ENCODE data around the gene TNIP1. TPM values are rescaled to one million over a fixed set of nuclear protein-coding genes. Genes with fewer than 3 reads are reported as not detected.
A peak's percentile ranks its signal among the peaks of the same experiment; 100 is the strongest.

Gene TNIP1
- total RNA-seq, 4 donors from 2014 or later = 91.4 to 136 (median 114) TPM

GRCh38 chr5:151048526-151048925, 32.3 kb downstream of the TNIP1 start:
- intact Hi-C loops (cut with DNase I) = loop anchor here (2.0 kb wide), 1 partner anchor 116 kb away; no protein-coding TSS in a partner anchor
- WGBS = 61% methylated on average over 7 of the region's 7 CpGs
- no peak for DNase-seq (ENCODE audit: extremely low spot score)
- Histone ChIP-seq H3K4me1 (peaks cover 8 to 46% (median 35%) of the 10 kb centered on the region in 4 donors), H3K27me3 (no peaks in the 10 kb centered on the region), H3K9me3 (no peaks in the 10 kb centered on the region), H3K27ac (replicated peaks in 1 of 4) (peak overlapping the region in 1 of 4 donors; percentile 15), H3K4me3 (no peak overlapping the region), H3K36me3 (peaks cover 14 to 91% (median 72%) of the 10 kb centered on the region in 4 donors)
- TF ChIP-seq POLR2A (IDR thresholded peaks at IDR 0.05; ENCODE audit: low read depth) (no peak), EP300 (IDR thresholded peaks at IDR 0.05) (no peak), POLR2AphosphoS5 (IDR thresholded peaks at IDR 0.05) (no peak)
- TF ChIP-seq, protein P1, sequence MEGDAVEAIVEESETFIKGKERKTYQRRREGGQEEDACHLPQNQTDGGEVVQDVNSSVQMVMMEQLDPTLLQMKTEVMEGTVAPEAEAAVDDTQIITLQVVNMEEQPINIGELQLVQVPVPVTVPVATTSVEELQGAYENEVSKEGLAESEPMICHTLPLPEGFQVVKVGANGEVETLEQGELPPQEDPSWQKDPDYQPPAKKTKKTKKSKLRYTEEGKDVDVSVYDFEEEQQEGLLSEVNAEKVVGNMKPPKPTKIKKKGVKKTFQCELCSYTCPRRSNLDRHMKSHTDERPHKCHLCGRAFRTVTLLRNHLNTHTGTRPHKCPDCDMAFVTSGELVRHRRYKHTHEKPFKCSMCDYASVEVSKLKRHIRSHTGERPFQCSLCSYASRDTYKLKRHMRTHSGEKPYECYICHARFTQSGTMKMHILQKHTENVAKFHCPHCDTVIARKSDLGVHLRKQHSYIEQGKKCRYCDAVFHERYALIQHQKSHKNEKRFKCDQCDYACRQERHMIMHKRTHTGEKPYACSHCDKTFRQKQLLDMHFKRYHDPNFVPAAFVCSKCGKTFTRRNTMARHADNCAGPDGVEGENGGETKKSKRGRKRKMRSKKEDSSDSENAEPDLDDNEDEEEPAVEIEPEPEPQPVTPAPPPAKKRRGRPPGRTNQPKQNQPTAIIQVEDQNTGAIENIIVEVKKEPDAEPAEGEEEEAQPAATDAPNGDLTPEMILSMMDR (IDR thresholded peaks at IDR 0.05) = peak in 1 of 3 experiments; percentile 38

DNA sequence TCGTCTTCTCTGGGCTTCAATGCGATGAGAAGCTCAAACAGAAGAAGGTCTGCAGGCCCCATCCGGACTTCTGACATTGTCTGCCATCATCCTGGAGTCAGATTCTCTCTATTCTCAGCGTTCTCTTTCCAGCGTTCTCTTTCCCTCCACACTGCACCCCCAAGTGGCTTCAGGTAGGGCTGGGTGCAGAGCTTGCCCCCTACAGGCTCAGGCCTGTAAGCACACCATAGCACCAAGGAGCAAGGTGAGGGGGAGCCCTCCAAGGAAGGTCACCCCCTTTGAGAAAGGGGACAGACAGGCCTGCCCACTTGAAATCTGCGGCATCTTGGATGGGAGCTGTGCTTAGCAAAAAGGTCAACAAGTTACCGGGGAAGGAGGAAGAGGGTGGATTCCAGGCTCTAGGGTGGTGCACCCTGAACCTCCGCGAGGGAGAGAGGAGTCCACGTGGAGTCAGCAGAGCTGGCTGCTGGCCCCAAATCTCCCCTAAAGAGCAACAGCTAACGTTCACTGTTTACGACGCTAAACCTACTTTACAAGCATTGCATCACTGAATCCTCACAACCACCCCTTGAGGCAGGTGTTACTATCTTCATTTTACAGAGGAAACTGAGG, 32.9 kb downstream of the TNIP1 start:
- DNase-seq (ENCODE audit: extremely low spot score) = no peak
- intact Hi-C loops (cut with DNase I) = loop anchor here (1.0 to 2.0 kb wide), 2 partner anchors 45 to 117 kb away; no protein-coding TSS in a partner anchor
- Histone ChIP-seq H3K36me3 (peaks cover 14 to 92% (median 74%) of the 10 kb centered on the region in 4 donors), H3K9me3 (no peaks in the 10 kb centered on the region), H3K27me3 (no peaks in the 10 kb centered on the region), H3K4me3 (no peak overlapping the region), H3K27ac (replicated peaks in 1 of 4) (peak overlapping the region in 3 of 4 donors; percentile 1 to 32 (median 15)), H3K4me1 (peaks cover 8 to 46% (median 35%) of the 10 kb centered on the region in 4 donors)
- TF ChIP-seq POLR2AphosphoS5 (IDR thresholded peaks at IDR 0.05) (peak in 1 of 2 donors; percentile 53), POLR2A (IDR thresholded peaks at IDR 0.05; ENCODE audit: low read depth) (no peak), EP300 (IDR thresholded peaks at IDR 0.05) (no peak)
- TF ChIP-seq, protein P1 (IDR thresholded peaks at IDR 0.05) = peak; percentile 77 to 95 (median 79)
- WGBS = 78% methylated on average over 13 of the region's 13 CpGs

DNA sequence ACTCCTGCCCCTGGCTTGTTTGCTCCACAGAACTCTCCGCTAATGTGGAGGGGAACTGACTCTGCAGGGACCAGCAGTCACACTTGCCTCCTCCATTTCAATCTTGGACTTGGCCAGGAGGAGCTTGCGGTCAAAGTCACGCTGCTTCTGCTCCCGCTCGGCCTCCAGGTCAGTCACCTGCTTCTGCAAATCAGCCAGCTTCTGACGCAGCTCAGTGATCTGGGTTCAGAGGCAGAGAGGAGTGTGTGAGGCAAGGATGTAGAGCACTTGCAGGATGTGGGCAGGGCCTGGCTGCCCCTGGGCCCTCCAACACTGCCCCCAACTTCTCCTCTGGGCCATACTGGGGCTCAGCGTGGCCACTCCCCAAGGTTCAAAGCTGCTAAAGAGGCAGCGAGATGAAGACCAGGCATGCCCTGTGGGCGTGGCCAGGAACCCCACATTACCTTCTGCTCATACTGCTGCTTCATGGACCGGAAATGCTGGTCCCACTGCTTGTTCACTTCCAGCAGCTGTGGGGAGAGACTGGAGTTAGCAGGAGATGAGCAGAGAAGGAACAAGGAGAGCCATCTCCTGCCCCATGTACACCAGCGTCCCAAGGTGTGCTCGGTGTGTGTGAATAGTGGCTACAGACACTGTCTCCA, 38.3 kb downstream of the TNIP1 start:
- Histone ChIP-seq H3K4me1 (peaks cover 30 to 45% (median 35%) of the 10 kb centered on the region in 4 donors), H3K9me3 (no peaks in the 10 kb centered on the region), H3K27ac (replicated peaks in 1 of 4) (peak overlapping the region in 1 of 4 donors; percentile 18), H3K27me3 (no peaks in the 10 kb centered on the region), H3K36me3 (peaks cover 28 to 91% (median 76%) of the 10 kb centered on the region in 4 donors), H3K4me3 (no peak overlapping the region)
- WGBS = 93% methylated on average over 10 of the region's 12 CpGs
- no peak for DNase-seq (ENCODE audit: extremely low spot score)
- intact Hi-C loops (cut with DNase I) = no loop called here
- no peak for TF ChIP-seq POLR2AphosphoS5 (IDR thresholded peaks at IDR 0.05)
- no peak for TF ChIP-seq POLR2A (IDR thresholded peaks at IDR 0.05; ENCODE audit: low read depth)
- TF ChIP-seq, protein P1 (IDR thresholded peaks at IDR 0.05) = no peak
- TF ChIP-seq EP300 (IDR thresholded peaks at IDR 0.05) = no peak

DNA sequence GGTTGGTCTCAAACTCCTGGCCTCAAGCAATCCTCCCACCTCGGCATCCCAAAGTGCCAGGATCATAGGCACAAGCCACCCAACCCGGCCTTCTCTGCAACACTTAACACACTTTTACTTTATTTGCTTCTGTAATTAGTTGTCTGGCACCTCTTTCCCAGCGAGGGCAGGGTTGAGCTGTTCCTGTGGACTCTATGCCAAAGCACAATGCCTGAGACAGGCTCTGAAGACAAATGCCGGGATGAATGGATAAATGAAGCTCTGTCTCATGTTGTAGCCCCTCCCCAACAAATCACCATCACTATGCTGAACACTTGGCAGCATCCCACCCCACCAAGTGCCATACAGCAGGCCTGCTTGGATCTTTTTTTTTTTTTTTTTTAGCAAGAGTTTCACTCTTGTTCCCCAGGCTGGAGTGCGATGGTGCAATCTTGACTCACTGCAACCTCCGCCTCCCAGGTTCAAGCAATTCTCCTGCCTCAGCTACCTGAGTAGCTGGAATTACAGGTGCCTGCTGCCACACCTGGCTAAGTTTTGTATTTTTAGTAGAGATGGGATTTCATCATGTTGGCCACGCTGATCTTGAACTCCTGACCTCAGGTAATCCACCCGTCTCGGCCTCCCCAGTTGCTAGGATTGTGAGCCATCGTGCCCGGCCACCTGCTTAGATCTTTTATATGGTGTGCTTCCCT, 39.1 kb downstream of the TNIP1 start:
- 92% methylated on average over 11 of the region's 11 CpGs for WGBS
- H3K4me1 ChIP-seq = peaks cover 38 to 44% (median 39%) of the 10 kb centered on the region in 4 donors
- no peaks in the 10 kb centered on the region for H3K9me3 ChIP-seq
- H3K27me3 ChIP-seq = no peaks in the 10 kb centered on the region
- peaks cover 28 to 90% (median 75%) of the 10 kb centered on the region in 4 donors for H3K36me3 ChIP-seq
- no peak overlapping the region for H3K4me3 ChIP-seq
- TF ChIP-seq, protein P1 (IDR thresholded peaks at IDR 0.05) = no peak
- TF ChIP-seq POLR2A (IDR thresholded peaks at IDR 0.05; ENCODE audit: low read depth) (no peak), EP300 (IDR thresholded peaks at IDR 0.05) (no peak), POLR2AphosphoS5 (IDR thresholded peaks at IDR 0.05) (no peak)
- intact Hi-C loops (cut with DNase I) = no loop called here
- no peak for DNase-seq (ENCODE audit: extremely low spot score)
- H3K27ac ChIP-seq (replicated peaks in 1 of 4) = peak overlapping the region in 1 of 4 donors; percentile 13

All from esophagus muscularis mucosa (tissue), 4 donors.